ENCODE results near the gene SPINT2. TPM values are rescaled to one million over a fixed set of nuclear protein-coding genes. Genes with fewer than 3 reads are reported as not detected.

Gene SPINT2
- polyA plus RNA-seq (2011; rRNA removed) (343 and 425 TPM in 2 replicates), polyA plus RNA-seq (2017; fragmentation: RNase III; extraction: RNeasy Plus Mini Kit Qiagen cat#74134 plus additional on column Dnase treatment) (244 to 296 TPM (median 291 TPM) in 3 replicates), polyA minus RNA-seq (2011; rRNA and poly(A)+ RNA removed) (154 and 156 TPM in 2 replicates)
- polyA plus RNA-seq (2012; cell fraction: cytosol; rRNA removed), result 347 and 383 TPM in 2 replicates
- 348 and 443 TPM in 2 replicates for polyA plus RNA-seq (2012; cell fraction: nucleus; rRNA removed)

GRCh38 chr19:38264486-38265212, at the start of gene SPINT2:
TSS of gene SPINT2 (plus strand) at chr19:38264573. CDS start at chr19:38264893, 320 bp downstream.
- Histone ChIP-seq H3K27ac (peak within 1 kb of the TSS; percentile 89 to 91), H3K9me3 (no peaks in the 10 kb centered on the region), H3K4me3 (peak within 1 kb of the TSS; percentile 67), H3K4me1 (peaks cover 58% of the 10 kb centered on the region), H3K4me2 (peak within 1 kb of the TSS; percentile 76)
- DNase-seq (ENCODE audit: low read depth in 1 of 2, low spot score in 1 of 2), result peak in 1 of 2 experiments; percentile 84
- WGBS (ENCODE audit: missing lambda C conversion rate), result under 1% methylated on average over 59 of the region's 78 CpGs
- ChIA-PET CTCF (interaction anchor here (1.3 to 18.2 kb wide), 16 partner anchors 7 to 362 kb away, joined by 3 to 259 read pairs (median 11); partner anchors contain the start of genes CATSPERG, FAM98C, KCNK6 and PPP1R14A), POLR2A (interaction anchor here (0.5 to 8.8 kb wide), 10 partner anchors 9 to 220 kb away, joined by 3 to 127 read pairs (median 4); partner anchors contain the start of genes C19orf33, KCNK6 and PPP1R14A)
- FAIRE-seq, result peak; percentile 28
- ATAC-seq, result peak; percentile 50 to 71
- TF ChIP-seq CTCF (IDR thresholded peaks at IDR 0.05), result no peak
- TF ChIP-seq TP53 (CRISPR knock-in tag; IDR thresholded peaks at IDR 0.05), result no peak
- peak; percentile 81 for TF ChIP-seq E2F6 (IDR thresholded peaks at IDR 0.05; ENCODE audit: borderline replicate concordance, low read depth)
- TF ChIP-seq RCOR1 (IDR thresholded peaks at IDR 0.05; ENCODE audit: low read depth, low read length), result no peak
- TF ChIP-seq TFCP2L1 (CRISPR knock-in tag; IDR thresholded peaks at IDR 0.05), result peak; percentile 77; the same call in 1 of the 2 replicates
- TF ChIP-seq SMC3 (IDR thresholded peaks at IDR 0.05), result no peak
- TF ChIP-seq HOXB5 (CRISPR knock-in tag; IDR thresholded peaks at IDR 0.05), result peak; percentile 59; the same call in 1 of the 2 replicates
- no peak for TF ChIP-seq SREBF2 (IDR thresholded peaks at IDR 0.05)
- no peak for TF ChIP-seq ZSCAN20 (CRISPR knock-in tag; IDR thresholded peaks at IDR 0.05)
- peak; percentile 84 for TF ChIP-seq MAX (IDR thresholded peaks at IDR 0.05)
- TF ChIP-seq RARB (CRISPR knock-in tag; IDR thresholded peaks at IDR 0.05), result no peak
- TF ChIP-seq JUNB (IDR thresholded peaks at IDR 0.05), result no peak
- no peak for TF ChIP-seq ZC3H11A (IDR thresholded peaks at IDR 0.05)
- TF ChIP-seq RAD21 (conservative IDR thresholded peaks at IDR 0.05 in 1 of 2, IDR thresholded peaks at IDR 0.05 in 1 of 2), result no peak; a peak in 1 of 5 replicates
- no peak for TF ChIP-seq FOXS1 (CRISPR knock-in tag; IDR thresholded peaks at IDR 0.05)
- TF ChIP-seq MYC (IDR thresholded peaks at IDR 0.05; ENCODE audit: borderline replicate concordance, low read length), result peak; percentile 45; the same call in 1 of the 2 replicates
- TF ChIP-seq CHD2 (IDR thresholded peaks at IDR 0.05; ENCODE audit: low read length, partially characterized antibody), result peak; percentile 88
- TF ChIP-seq CEBPB (IDR thresholded peaks at IDR 0.05), result no peak
- peak in 1 of 2 experiments; percentile 38; a peak in 1 of 5 replicates for TF ChIP-seq JUN (IDR thresholded peaks at IDR 0.05)
- TF ChIP-seq KDM1A (IDR thresholded peaks at IDR 0.05; ENCODE audit: low read depth), result no peak
- TF ChIP-seq NFE2L2 (conservative IDR thresholded peaks at IDR 0.05; ENCODE audit: low read length), result no peak
- no peak for TF ChIP-seq CBX8 (IDR thresholded peaks at IDR 0.05)
- peak; percentile 73 for TF ChIP-seq PHF8 (IDR thresholded peaks at IDR 0.05; ENCODE audit: borderline replicate concordance, low read depth)
- peak; percentile 85; the same call in 1 of the 2 replicates for TF ChIP-seq RNF2 (IDR thresholded peaks at IDR 0.05; ENCODE audit: borderline replicate concordance, low read depth)
- no peak for TF ChIP-seq EHF (CRISPR knock-in tag; IDR thresholded peaks at IDR 0.05)
- no peak for TF ChIP-seq FOSB (CRISPR knock-in tag; IDR thresholded peaks at IDR 0.05)
- TF ChIP-seq PBX3 (IDR thresholded peaks at IDR 0.05), result no peak
- no peak for TF ChIP-seq EP300 (IDR thresholded peaks at IDR 0.05)
- TF ChIP-seq REST (IDR thresholded peaks at IDR 0.05), result peak; percentile 83
- no peak; the same call in 1 of the 2 replicates for TF ChIP-seq HDAC2 (IDR thresholded peaks at IDR 0.05)
- TF ChIP-seq HMGXB4 (CRISPR knock-in tag; IDR thresholded peaks at IDR 0.05; ENCODE audit: borderline replicate concordance), result no peak
